Astrocyte (in vitro differentiated cells and primary cell): ENCODE results near the gene UMOD. TPM values are rescaled to one million over a fixed set of nuclear protein-coding genes. Genes with fewer than 3 reads are reported as not detected.

Experiments used
- DNase-seq: peaks from one replicate; pipeline ENCODE4 v3.0.0-alpha.2; 2010; ENCODE audit warnings: low read depth
- FAIRE-seq: peaks from 2 replicates; lab custom pipeline; 2011; peaks lifted over from hg19 to GRCh38; lab: Jason Lieb, UNC
- H2AFZ ChIP-seq: 2 replicates; pipeline ENCODE4 v1.6.0; 2012; ENCODE audit warnings: low read depth, low read length, inconsistent platforms
- H3K27ac ChIP-seq: 2 replicates; pipeline ENCODE4 v1.5.1; 2011; ENCODE audit warnings: low read depth, low read length, inconsistent platforms
- H3K27me3 ChIP-seq: 2 replicates; pipeline ENCODE4 v1.6.0; 2011; ENCODE audit warnings: low read length, inconsistent platforms; ENCODE audit not compliant: insufficient read depth
- H3K36me3 ChIP-seq: 2 replicates; pipeline ENCODE4 v1.5.1; 2011; ENCODE audit warnings: low read length, inconsistent platforms; ENCODE audit not compliant: insufficient read depth
- H3K4me1 ChIP-seq: 2 replicates; pipeline ENCODE4 v1.5.1; 2011; ENCODE audit warnings: low read length, inconsistent platforms; ENCODE audit not compliant: insufficient read depth
- H3K4me2 ChIP-seq: 2 replicates; pipeline ENCODE4 v1.6.0; 2012; ENCODE audit warnings: low read length, inconsistent platforms
- H3K4me3 ChIP-seq: 2 replicates; pipeline ENCODE4 v1.5.1; 2011; ENCODE audit warnings: low read depth, mild to moderate bottlenecking, low read length, inconsistent platforms; ENCODE audit not compliant: insufficient read depth
- H3K79me2 ChIP-seq: 2 replicates; pipeline ENCODE4 v1.6.0; 2012; ENCODE audit warnings: mild to moderate bottlenecking, low read length, inconsistent platforms; ENCODE audit not compliant: insufficient read depth
- H3K9ac ChIP-seq: 2 replicates; pipeline ENCODE4 v1.6.0; 2012; ENCODE audit warnings: mild to moderate bottlenecking, low read length, inconsistent platforms
- H3K9me3 ChIP-seq: 2 replicates; pipeline ENCODE4 v1.5.1; 2012; ENCODE audit warnings: low read depth, mild to moderate bottlenecking, low read length, inconsistent platforms; ENCODE audit not compliant: insufficient read depth
- H4K20me1 ChIP-seq: 2 replicates; pipeline ENCODE4 v1.6.0; 2012; ENCODE audit warnings: low read length, inconsistent platforms; ENCODE audit not compliant: insufficient read depth
- H3K27ac Mint-ChIP-seq: one replicate; pipeline ENCODE4 v1.8.0; 2021; ENCODE audit warnings: mild to moderate bottlenecking, mixed read lengths; ENCODE audit not compliant: unreplicated experiment
- H3K27me3 Mint-ChIP-seq: one replicate; pipeline ENCODE4 v1.8.0; 2021; ENCODE audit warnings: low read depth, mixed read lengths; ENCODE audit not compliant: unreplicated experiment
- H3K36me3 Mint-ChIP-seq: one replicate; pipeline ENCODE4 v1.8.0; 2021; ENCODE audit warnings: low read depth, mixed read lengths; ENCODE audit not compliant: unreplicated experiment
- H3K4me1 Mint-ChIP-seq: one replicate; pipeline ENCODE4 v1.8.0; 2021; ENCODE audit warnings: low read depth, mixed read lengths; ENCODE audit not compliant: unreplicated experiment
- H3K4me3 Mint-ChIP-seq: one replicate; pipeline ENCODE4 v1.8.0; 2021; ENCODE audit warnings: mild to moderate bottlenecking, moderate library complexity, mixed read lengths; ENCODE audit not compliant: unreplicated experiment
- H3K9me3 Mint-ChIP-seq: one replicate; pipeline ENCODE4 v1.8.0; 2021; ENCODE audit warnings: mild to moderate bottlenecking, mixed read lengths; ENCODE audit not compliant: unreplicated experiment
- CTCF ChIP-seq: IDR thresholded peaks from 2 replicates; pipeline ENCODE4 v1.5.1; 2011; ENCODE audit warnings: low read depth, mild to moderate bottlenecking, inconsistent platforms, low read length, moderate library complexity; ENCODE audit not compliant: insufficient read depth
- EZH2 ChIP-seq: IDR thresholded peaks from 2 replicates; pipeline ENCODE4 v1.6.1; 2012; ENCODE audit warnings: mild to moderate bottlenecking, low read length, inconsistent platforms; ENCODE audit not compliant: insufficient read depth
- total RNA-seq: library from RNA; stranded (reverse); gene quantifications from 2 replicates; pipeline ENCODE4 v1.2.1, GENCODE V29; 2021

The UMOD gene
- total RNA-seq, 1 donor from 2014 or later, result not detected

DNA sequence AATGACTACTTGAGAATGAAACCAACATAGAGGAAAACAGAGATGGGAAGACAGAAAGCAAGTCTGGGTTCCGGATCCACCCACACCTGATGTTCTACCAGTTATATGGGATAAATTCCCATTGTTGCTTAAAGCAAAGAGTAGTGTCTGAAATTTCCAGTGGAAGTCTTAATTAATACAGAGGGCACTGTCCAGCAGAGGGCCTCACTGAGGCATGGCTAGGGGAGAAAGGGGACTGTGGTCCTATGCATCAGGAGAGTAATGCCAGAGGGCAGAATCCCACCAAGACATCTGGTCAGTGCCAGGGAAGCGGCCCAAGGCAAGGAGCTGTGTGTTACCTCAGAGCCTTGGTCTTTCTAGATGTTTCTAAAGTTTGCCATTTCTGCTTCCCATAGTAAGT is 7.5 kb upstream of the UMOD start:
- Mint-ChIP-seq H3K36me3 (no peaks in the 10 kb centered on the region), H3K9me3 (peaks cover 3% of the 10 kb centered on the region), H3K4me3 (no peak overlapping the region), H3K27ac (no peak overlapping the region), H3K4me1 (no peaks in the 10 kb centered on the region), H3K27me3 (peaks cover 24% of the 10 kb centered on the region)
- Histone ChIP-seq H3K4me3 (no peak overlapping the region), H3K9me3 (no peaks in the 10 kb centered on the region), H3K4me1 (no peaks in the 10 kb centered on the region), H3K79me2 (no peaks in the 10 kb centered on the region), H3K9ac (no peak overlapping the region), H2AFZ (no peak overlapping the region), H3K4me2 (no peak overlapping the region), H3K36me3 (no peaks in the 10 kb centered on the region), H3K27me3 (no peaks in the 10 kb centered on the region), H3K27ac (no peak overlapping the region), H4K20me1 (no peaks in the 10 kb centered on the region)
- TF ChIP-seq CTCF (no peak), EZH2 (no peak)
- no peak for FAIRE-seq
- DNase-seq, result no peak

DNA sequence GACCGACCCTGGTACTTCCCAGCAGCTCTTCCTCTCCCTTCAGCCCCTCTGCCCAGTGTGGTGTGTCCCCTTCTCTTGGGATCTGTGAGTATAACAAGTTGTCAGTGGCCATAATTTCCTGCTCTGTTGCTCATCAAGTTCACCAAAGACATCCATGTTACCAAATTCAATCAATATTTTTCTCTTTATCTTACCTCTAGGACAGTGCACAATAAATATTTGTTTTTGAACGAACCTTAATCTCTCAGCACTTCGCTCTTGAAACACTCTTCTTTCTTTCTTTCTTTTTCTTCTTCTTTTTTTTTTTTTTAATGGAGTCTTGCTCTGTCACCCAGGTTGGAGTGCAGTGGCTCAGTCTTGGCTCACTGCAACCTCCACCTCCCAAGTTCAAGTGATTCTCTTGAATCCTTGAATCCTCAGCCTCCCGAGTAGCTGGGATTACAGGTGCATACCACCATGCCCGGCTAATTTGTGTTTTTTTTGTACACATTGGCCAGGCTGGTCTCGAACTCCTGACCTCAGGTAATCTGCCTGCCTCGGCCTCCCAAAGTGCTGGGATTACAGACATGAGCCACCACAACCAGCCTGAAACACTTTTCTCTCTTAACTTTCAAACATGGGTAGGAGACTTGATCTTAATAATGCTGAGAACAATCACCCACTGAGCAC is 2.7 kb upstream of the UMOD start:
- Histone ChIP-seq H2AFZ (no peak overlapping the region), H3K4me1 (no peaks in the 10 kb centered on the region), H3K27me3 (no peaks in the 10 kb centered on the region), H3K79me2 (no peaks in the 10 kb centered on the region), H3K9me3 (no peaks in the 10 kb centered on the region), H3K36me3 (no peaks in the 10 kb centered on the region), H3K4me2 (no peak overlapping the region), H4K20me1 (no peaks in the 10 kb centered on the region), H3K9ac (no peak overlapping the region), H3K27ac (no peak overlapping the region), H3K4me3 (no peak overlapping the region)
- FAIRE-seq (no peak), DNase-seq (no peak)
- Mint-ChIP-seq H3K27me3 (peaks cover 27% of the 10 kb centered on the region), H3K36me3 (no peaks in the 10 kb centered on the region), H3K4me3 (no peak overlapping the region), H3K9me3 (peaks cover 3% of the 10 kb centered on the region), H3K4me1 (no peaks in the 10 kb centered on the region), H3K27ac (no peak overlapping the region)
- TF ChIP-seq EZH2 (no peak), CTCF (no peak)

- Mint-ChIP-seq H3K36me3 (no peaks in the 10 kb centered on the region), H3K27me3 (peaks cover 22% of the 10 kb centered on the region), H3K4me3 (no peak overlapping the region), H3K27ac (no peak overlapping the region), H3K9me3 (peaks cover 3% of the 10 kb centered on the region), H3K4me1 (no peaks in the 10 kb centered on the region)
- TF ChIP-seq EZH2 (no peak), CTCF (no peak)
- Histone ChIP-seq H4K20me1 (no peaks in the 10 kb centered on the region), H3K4me2 (no peak overlapping the region), H3K4me1 (no peaks in the 10 kb centered on the region), H3K9me3 (no peaks in the 10 kb centered on the region), H3K27ac (no peak overlapping the region), H2AFZ (no peak overlapping the region), H3K4me3 (no peak overlapping the region), H3K27me3 (no peaks in the 10 kb centered on the region), H3K36me3 (no peaks in the 10 kb centered on the region), H3K79me2 (no peaks in the 10 kb centered on the region), H3K9ac (no peak overlapping the region)
- DNase-seq (no peak), FAIRE-seq (no peak)
These were observed 864 bp upstream of the UMOD start for GRCh38 chr16:20353379-20353778.
